Fibroblast of skin of scalp (primary cell): ENCODE results near the gene NPSR1. TPM values are rescaled to one million over a fixed set of nuclear protein-coding genes. Genes with fewer than 3 reads are reported as not detected.
"Not testable (repeated sequence)": the region's sequence is repeated elsewhere in the genome, so short reads cannot be mapped to it uniquely, and the experiment has no call there.

Experiments used
- DNase-seq: peaks from one replicate; pipeline ENCODE4 v3.0.0-alpha.2; 2013
- polyA plus RNA-seq, 2 experiments: library from polyadenylated mRNA; unstranded; fragments of 120-200 nt; gene quantifications; one replicate each; pipeline ENCODE4 v1.2.1, GENCODE V29; 2013; ENCODE audit not compliant: insufficient read length in 2 of 2

NPSR1 gene
- not detected for polyA plus RNA-seq (2013, experiment 1 of 2; ENCODE audit: insufficient read length)
- not detected for polyA plus RNA-seq (2013, experiment 2 of 2; ENCODE audit: insufficient read length)

GRCh38 chr7:34657632-34658268 lies at the start of gene NPSR1:
Gene NPSR1, plus strand, starts transcription at chr7:34658218. Its CDS starts 195 bp downstream, at chr7:34658413.
- no peak for DNase-seq

DNA sequence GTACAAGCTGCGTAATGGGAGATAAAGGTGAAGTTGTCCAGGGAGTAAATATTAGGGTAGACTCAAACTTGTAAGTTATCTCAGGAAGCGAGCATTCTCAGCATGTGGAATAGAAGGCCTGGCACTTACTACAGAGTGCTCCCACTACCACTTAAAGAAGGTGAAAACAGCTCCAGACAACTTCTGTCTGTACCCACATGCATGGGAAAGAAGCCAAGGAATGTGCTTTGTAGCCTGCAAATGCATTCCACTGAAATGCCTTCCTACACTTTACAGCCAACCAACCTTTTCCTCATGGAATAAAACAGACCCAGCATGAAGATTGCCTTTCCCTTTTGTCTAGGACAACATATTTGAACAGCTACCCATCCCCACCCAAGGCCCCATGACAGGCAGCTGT lies 45.4 kb upstream of the NPSR1 start:
- peak; percentile 45 for DNase-seq

- DNase-seq: no peak
These were observed 37.6 kb upstream of the NPSR1 start for GRCh38 chr7:34620425-34620824.

DNA sequence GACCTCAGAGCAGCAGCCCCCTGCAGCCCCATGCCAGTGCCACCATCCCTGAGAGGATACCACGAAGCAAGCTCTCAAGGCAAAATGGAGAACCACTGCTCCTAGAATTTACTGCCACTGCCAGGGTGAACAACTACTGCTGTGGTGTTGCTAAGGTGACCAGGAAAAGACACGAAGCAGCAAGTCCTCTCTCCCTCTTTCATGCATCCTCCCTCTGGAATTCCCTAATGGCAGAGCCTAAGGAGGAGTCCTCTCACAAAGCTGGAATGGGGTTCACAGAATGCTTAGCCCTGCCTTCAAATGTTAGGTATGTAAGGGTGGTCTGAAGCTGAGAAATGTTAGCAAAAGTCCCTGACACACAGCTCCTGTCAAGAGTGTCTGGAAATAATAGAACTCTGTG lies 35.8 kb upstream of the NPSR1 start:
- DNase-seq: no peak

DNA sequence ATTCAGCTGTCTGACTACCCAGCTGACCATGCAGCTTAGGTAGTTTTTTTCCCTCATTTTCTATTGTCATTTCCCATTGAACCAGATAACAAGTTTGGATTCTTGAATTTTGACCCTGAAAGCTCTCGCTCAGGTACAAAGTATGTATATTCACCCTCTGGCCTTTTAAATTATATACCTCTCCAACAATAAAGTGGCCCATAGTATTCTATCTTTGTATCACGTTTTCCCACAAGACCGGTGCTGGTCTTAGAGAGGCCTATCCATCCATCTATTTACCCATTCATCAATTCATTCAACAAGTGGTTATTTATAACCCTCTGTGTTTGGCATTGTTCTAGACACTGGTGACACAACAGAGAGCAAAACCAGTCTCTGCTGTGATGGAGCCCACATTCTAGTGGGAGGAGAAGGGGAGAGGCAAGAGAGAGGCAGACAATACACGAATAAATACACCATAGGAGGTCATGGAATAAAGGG lies 35.2 kb upstream of the NPSR1 start:
- no peak for DNase-seq

- DNase-seq: not testable (repeated sequence)
These were observed 29.4 kb upstream of the NPSR1 start for GRCh38 chr7:34628618-34629017.

DNA sequence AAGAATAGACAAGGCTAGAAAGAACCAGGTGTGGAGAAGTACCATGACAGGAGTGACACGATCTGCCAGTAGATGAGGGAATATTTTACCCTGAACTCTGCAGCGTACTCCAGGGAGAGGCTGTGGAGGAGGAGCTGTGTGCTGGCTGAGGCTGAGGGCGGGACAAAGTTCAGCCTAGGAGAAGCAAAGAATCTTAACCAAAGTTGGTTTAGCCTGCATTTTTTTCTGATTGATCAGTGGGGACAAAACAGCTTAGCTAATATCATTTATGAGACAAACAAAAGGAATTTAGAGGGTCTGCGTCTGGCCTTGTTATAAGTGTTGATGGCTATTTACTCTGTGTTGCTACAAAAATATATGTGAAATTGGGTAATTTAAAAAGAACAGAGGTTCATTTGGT lies 5.2 kb upstream of the NPSR1 start:
- DNase-seq: peak; percentile 61

GRCh38 chr7:34653787-34654186 lies 4.2 kb upstream of the NPSR1 start:
- no peak for DNase-seq

DNA sequence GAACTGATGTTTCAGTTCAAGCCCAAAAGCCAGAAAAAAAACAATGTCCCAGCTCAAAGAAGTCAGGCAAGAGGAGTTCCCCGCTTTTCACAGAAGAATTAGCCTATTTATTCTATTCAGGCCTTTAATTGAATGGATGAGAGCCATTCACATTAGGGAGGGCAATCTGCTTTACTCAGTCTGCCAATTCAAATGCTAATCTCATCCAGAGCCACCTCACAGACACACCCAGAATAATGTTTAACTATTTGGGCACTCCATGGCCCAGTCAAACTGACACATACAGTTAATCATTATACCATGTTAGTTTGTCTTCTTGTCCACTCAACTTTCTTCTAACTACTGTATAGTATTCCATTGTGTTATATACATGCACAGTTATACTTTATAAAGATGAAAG lies 2.6 kb upstream of the NPSR1 start:
- no peak for DNase-seq

GRCh38 chr7:34656041-34656440 lies 2.0 kb upstream of the NPSR1 start:
- DNase-seq: no peak

DNA sequence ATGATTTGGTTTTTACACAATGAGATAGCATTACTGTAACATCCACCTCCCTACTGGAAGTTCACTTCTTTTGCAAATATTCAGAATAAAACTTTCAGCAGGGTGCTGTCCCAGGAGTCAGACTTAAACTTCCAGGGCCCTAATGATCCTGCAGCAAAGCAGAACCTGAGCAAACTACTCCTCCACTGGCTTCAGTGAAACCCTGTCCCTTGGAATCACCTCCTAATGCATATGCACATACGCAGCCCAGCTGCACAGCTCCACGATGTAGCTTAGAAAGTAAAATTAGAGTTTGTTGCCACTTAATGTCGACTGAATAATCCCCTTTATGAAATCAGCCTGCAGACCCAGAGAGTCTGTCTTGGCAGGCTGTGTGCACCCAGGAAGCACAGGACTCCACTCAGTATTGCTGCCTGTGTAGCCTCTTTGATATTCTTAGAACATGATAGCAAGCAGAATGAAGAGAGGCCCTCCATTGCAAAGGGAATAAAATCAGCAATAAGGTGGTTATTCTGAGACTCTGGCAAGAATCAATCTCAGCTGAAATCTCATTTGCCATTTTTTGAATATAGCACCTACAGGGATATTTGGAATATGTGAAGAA lies 1.6 kb downstream of the NPSR1 start:
- no peak for DNase-seq

GRCh38 chr7:34662058-34662708 lies 4.2 kb downstream of the NPSR1 start:
- DNase-seq: no peak

GRCh38 chr7:34664755-34665154 lies 6.7 kb downstream of the NPSR1 start:
- no peak for DNase-seq

DNA sequence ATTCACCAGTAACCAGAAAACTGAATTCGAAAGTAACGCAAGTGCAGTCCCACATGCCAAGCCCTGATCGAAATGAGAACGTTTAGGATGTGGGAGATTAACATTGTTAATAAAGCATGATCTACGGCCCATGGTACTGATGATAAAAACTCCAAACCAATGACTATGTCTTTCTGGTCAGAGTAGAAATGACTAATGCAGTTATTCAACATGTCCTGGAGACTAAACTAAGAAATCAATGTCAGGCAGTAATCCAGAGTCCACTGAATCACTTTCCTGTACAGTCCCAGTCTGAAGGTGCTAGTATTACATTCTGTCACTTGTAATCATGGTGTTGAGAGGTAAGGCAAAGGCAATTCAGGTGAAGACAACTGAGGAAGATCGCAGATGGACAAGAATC lies 14.4 kb downstream of the NPSR1 start:
- DNase-seq: peak; percentile 14

DNA sequence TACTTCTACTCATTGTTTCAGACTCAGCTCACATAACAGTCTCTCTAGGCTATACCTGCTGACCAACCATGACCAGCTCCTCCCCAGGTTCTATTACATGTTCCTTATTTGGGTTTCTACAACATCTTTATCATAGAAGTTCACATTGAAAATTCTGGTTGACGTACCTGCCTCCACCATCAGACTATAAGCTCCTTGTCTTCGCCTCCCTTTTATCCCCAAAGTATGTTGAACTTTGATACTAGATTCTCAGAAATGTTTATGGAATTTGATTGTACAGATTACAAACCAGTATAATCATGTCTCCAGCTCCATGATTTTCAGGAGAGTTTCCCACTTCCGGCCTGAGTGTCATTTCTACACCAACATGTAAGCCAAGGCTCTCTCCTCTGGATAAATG lies 15.0 kb downstream of the NPSR1 start:
- no peak for DNase-seq

DNA sequence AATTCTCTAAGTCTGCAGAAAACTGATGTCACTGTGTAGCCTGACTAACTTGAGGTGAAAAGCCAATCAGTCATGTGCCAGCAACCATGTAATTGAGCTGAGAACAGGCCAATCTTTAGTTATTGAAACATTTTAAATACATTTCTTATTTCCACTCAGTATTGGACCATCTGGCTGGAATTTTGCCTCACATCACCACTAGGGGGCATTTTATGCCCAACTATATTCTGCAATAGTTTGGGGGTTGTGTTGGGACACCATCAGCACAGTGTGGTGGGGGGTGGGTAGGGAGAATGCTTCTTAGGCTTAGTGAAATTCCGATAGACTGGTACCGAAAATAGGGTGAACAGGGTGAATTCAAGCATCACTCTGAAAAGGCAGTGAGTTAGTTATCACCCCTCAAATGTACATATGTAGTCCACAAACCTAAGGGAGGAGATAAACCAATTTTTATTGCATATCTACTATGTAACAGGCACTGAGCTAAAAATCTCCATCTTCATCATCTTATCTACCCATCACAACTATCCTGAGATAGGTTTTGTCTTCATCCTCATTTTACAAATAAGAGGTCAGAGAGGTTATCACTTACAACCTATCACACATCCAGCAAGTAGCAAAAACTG lies 17.8 kb downstream of the NPSR1 start:
- peak; percentile 29 for DNase-seq

GRCh38 chr7:34677491-34677890 lies 19.5 kb downstream of the NPSR1 start:
- no peak for DNase-seq

DNA sequence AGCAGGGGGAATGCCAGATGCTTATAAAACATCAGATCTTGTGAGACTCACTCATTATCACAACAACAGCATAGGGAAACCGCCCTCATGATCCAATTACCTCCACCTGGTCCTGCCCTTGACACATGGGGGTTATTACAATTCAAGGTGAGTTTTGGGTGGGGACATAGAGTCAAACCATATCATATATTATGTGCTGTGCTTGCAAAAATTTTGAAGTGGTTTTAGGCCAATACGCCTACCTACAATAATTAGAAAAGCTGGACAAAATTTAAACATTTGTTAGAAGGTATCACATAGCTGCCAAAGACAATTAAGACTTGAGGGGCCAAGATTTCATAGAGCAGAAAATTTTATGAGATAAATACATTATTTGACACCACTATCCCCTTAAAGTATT lies 29.5 kb downstream of the NPSR1 start:
- DNase-seq: no peak

GRCh38 chr7:34696415-34696814 lies 38.4 kb downstream of the NPSR1 start:
- no peak for DNase-seq

- no peak for DNase-seq
These were observed 51.8 kb downstream of the NPSR1 start for GRCh38 chr7:34709771-34710170.

DNA sequence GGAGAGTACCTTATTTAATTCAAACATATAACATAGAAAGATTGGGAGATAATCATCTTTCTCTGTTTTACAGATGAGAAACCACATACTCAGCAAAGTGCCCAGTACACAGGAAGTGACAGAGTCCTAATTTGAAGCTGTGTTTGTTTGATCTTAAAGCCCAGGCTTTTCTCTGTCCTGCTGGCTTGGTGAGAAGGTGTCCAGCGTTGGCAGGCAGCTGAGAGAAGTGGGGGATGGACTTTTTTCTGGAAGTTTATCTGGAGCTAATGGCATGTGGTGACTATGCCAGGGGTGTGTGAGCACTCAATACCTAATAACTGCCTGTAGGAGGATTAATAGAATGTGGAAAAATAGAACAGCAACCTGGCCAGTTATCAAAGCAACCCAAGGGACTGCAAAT lies 60.8 kb downstream of the NPSR1 start:
- no peak for DNase-seq

DNA sequence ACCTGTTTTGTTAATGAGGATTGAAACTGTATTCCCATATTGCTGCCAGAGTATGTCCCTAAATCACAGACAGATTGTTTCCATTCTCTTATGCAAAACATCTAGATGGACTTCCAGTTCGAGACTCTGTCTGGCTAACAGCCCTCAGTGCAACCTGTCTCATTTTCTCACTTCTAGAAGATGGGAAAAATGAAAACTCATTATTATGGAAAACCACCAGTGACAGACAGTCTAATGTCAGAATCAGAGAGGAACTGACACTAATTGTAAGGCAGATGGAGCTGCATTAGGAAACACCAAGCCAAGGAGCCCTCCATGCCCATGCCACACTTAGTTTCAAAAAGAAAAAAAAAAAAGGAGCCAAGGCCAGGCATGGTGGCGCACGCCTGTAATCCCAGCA lies 61.6 kb downstream of the NPSR1 start:
- DNase-seq: no peak

DNA sequence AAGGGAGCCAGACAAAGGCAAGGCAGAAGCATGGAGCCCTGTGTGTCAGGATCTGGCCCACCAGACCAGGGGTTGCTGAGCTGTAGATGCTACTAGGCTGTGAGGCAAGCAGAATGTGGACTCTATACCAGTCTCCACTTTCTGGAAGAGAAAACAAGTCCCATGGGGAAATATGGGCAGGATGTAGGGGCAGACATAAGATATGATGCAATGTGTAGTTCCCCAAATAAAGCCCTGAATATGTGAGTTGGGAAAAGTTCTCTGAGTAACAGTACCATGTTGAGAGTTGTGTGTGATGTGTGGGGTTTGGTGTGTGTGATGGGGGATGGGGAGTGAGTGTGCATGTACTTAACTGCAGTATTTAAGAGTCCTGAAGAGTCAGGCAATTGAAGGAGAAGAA lies 62.3 kb downstream of the NPSR1 start:
- DNase-seq: no peak
